Stimulated activated CD4-positive, alpha-beta T cell treated with anti-CD3 and anti-CD28 coated beads, Interleukin-2, amount 100 ng/mL, for 48 hours (primary cell): ENCODE results near the gene BABAM2.
"Not testable (repeated sequence)": the region's sequence is repeated elsewhere in the genome, so short reads cannot be mapped to it uniquely, and the experiment has no call there.

Source experiments
- DNase-seq, 2 donors: peaks; one replicate each; pipeline ENCODE4 v3.0.0-alpha.2; 2020

Gene BABAM2

DNA sequence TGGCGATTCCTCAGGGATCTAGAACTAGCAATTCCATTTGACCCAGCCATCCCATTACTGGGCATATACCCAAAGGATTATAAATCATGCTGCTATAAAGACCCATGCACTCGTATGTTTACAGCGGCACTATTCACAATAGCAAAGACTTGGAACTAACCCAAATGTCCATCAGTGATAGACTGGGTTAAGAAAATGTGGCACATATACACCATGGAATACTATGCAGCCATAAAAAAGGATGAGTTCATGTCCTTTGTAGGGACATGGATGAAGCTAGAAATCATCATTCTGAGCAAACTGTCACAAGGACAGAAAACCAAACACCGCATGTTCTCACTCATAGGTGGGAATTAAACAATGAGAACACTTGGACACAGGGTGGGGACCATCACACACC is 481.2 kb downstream of the BABAM2 start:
- not testable (repeated sequence) for DNase-seq

DNA sequence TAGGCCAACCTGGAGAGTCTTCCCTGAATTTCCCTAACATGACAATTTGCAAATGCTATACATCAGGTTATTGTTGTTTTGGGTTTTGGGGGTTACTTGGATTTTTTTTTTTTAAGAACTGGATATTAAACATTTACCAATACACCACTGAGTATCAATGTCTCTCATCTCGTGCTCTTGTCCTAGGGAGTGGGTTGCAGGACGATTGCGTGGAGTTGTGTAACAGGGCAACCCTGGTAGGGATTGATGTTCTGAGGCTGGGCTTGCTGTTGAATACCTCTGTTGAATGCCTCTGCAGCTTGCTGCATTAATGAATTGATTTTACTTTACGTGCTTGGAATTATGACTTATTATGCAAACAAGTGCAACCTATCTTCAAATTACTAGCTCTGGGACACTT is 483.3 kb downstream of the BABAM2 start:
- no peak for DNase-seq

DNA sequence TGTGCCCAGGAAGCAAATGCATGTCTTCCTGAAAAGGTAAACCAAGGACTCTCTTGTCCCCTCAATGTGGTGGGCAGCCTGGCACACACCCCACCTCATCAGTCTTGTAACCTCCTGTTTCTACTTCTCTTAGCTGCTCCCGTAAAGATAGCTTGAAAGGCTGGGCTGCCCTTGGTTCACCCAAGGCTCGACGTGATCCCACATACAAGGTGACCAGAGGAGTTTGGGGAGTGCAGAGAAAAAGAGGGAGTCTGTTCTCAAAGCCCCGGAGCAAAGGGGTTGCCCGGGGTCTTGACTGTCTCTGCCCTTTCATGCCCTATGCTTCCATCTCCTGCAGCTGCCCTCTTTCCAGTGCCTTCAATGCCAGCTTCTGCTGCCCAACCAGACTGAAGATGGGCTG is 483.8 kb downstream of the BABAM2 start:
- DNase-seq = no peak

DNA sequence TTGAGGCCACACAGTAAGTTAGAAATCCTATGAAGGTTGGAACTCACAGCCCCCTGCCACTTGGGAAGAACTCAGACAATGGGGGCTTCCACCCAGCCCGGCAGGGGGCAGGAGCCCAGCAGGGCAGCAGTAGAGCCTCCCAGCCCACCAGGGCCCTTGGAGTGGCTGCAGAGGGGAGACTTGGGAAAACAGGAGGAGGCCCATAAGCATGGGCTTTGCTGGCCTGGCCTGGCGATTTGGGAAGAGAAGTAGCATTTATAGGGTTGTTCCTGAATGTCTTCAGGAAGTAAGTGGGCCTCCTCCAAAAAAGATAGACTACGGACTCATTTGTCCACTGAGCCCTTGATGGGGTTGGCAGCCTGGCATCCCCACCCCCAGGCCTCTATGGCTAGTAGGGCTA is 484.7 kb downstream of the BABAM2 start:
- no peak for DNase-seq

GRCh38 chr2:28375742-28376631 is 485.5 kb downstream of the BABAM2 start:
- no peak for DNase-seq

GRCh38 chr2:28377195-28377816 is 486.8 kb downstream of the BABAM2 start:
- no peak for DNase-seq

- DNase-seq = no peak
Observed at GRCh38 chr2:28377984-28378678, 487.6 kb downstream of the BABAM2 start.

GRCh38 chr2:28378679-28379584 is 488.4 kb downstream of the BABAM2 start:
- no peak for DNase-seq

DNA sequence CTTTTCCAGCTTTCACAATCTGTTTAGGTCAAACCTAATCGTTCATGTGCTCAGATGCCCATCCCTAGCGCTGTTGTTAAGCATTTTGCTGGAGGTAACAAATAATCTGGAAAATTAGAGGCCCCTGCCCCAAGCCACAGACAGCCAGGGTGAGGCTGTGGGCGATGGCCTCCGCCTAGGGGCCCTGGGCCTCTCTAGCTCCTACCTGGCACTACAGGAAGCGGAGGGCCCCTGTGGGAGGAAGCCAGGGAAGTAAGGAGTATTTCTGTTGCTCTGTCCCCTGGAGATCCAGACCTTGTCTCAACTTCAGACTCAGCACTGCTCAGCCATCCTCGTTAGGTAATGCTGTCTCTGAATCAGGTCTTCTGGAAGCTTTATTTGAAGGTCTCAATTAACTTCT is 489.7 kb downstream of the BABAM2 start:
- DNase-seq = no peak

GRCh38 chr2:28381225-28382180 is 491.0 kb downstream of the BABAM2 start:
- no peak for DNase-seq

DNA sequence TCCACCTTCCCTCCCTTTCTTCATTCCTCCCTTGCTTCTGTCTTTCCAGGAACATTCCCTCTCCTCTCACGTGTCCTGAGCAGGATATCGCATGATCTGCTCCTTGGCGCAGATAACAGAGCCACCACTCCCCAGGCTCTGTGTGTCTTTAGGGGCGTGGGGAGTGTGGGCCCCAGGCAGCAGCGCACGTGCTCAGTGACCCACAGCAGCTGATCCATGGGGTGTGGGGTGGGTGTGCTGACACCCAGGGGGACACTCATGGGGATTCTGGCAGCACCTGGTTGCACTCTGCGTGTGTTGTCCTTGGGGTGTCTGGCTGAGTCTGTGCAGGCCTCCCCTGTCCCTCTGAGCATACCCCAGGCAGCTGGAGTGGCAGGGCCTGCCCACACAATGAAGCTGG is 492.2 kb downstream of the BABAM2 start:
- DNase-seq = no peak

DNA sequence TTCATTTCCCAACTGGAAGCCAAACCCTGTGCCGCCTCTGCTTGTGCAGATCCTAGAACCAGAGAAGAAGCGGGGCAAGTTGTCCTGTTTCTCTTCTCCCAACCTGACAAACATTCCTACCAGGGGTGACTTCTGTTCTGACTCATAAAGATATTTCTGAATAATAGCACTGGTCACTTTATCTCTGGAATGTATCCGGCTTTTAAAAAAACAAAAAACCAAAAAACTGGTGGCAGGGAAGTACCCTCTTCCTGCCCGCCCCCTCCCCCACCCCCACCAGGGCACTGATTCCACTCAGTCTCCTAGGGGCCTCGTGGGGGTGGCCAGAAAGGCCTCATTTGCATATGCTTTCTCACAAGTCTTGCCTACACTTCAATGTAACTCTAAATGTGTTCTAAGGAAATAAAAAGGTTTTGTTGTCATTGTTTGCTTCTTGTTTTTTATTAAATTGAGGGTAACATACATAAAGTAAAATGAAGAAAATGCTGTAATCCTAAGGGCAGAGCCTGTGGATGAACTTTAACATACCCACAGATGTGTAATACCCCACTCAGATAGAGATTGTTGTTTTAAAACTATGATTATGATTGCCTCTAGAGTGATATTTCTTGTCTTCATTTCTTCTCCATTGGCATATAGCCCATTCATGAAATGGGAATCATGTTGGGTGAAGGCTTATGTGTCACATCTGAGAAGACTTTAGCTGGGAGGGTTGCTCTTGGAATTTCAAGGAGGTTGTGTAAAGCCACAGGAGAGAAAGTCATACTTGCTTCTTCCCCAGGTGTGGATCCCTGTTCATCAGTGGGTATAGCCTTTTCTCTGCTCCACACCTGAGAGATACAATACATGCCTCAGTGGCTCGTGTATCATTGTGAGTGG is 496.8 kb downstream of the BABAM2 start:
- no peak for DNase-seq
